Stimulated activated CD4-positive, alpha-beta T cell treated with anti-CD3 and anti-CD28 coated beads, Interleukin-2, amount 100 ng/mL, for 4 hours (primary cell): Measurements from ENCODE around the gene HLA-A.

ENCODE experiments used
- DNase-seq: peaks from one replicate; pipeline ENCODE4 v3.0.0-alpha.2; 2020; ENCODE audit warnings: low read depth

HLA-A gene

DNA sequence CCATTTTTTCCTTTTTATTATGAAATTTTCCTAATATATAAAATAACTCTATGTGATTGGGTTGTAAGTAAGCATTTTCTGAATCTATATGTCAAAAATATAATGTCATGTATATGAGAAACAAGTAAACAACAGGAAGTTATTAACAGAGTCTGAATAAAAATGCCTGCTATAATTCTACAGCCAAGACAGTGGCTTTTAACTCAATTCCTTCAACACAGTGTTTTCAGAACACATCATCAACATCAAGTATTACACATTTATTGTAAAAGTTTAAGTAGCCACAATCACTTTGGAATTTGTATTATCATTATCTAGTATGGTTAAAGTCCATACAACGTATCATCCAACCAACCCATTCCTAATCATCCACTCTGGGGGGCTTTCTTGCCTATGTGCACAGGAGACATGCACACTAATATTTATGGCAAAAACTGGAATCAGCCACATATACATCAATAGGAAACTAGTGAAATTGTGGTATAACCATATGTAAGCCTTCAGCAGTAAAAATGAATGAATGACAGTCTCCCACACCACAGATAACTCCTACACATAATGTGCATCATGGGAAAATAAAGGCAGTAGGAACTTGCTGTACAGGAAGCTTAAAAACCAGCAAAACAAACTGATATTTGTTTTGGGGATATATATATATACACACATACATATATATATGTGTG, 6.9 kb upstream of the HLA-A start:
- DNase-seq, result no peak

DNA sequence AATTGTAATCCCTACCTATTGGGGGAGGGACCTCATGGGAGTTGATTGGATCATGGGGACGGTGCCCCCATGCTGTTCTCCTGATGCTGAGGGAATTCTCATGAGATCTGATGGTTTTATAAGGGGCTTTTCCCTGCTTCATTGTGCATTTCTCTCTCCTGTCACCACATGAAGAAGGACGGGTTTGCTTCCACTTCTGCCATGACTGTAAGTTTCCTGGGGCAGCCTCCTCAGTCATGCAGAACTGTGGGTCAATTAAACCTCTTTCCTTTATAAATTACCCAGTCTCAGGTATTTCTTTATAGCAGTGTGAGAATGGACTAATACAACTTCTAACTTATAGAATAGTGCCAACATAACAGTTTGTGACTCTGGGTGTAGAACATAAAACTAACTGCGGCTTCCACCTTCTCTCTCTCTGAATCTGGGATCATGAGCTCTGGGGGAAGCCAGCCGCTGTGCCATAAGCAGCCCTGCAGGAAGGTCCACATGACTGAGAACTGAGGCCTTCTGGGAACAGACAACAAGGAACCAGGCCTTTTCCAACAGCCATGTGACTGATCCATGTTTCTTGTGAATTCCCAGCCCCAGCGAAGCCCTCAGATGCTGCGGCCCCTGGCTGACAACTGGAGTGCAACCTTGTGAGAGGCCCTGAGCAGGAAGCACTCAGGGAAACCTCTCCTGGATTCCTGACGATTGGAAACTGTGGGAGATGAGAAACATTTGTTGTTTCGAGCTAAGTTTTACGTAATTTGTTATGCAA, 3.4 kb upstream of the HLA-A start:
- no peak for DNase-seq

DNA sequence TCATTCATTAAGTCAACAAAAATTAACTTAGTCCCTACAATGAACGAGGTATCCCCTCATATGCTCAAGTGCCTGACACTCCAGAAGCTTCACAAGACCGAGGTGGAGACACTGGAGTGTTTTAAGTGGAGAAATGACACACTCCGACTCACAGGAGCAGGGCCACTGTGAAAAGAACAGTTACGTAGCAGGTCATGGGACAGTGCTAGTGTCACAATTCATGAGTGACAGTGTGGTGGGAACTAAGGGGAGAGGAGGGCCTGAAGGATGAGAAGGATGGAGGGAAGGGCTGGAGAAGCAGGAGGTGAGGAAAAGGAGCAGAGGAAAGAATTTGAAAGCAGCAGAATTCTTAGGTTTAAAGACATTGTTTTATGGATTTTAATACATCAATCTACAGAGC, 1.3 kb upstream of the HLA-A start:
- no peak for DNase-seq

DNA sequence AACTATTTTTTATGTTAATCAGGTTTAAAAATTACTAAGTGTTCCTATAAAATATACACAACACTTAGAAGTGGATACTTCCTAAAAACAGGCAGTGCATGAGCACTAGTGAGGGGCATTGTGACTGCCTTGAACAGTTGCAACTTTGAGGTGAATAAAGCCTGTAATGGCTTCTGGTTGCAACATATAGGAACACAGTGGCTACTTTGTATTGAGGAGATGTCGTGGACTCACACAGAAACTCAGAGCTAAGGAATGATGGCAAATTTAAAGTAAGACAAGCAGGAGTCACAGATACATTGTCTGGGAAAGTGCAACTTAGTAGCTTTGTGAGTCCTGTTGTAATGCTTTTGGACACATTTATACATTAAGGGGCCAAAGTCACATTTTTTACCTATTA, 861 bp upstream of the HLA-A start:
- no peak for DNase-seq

DNA sequence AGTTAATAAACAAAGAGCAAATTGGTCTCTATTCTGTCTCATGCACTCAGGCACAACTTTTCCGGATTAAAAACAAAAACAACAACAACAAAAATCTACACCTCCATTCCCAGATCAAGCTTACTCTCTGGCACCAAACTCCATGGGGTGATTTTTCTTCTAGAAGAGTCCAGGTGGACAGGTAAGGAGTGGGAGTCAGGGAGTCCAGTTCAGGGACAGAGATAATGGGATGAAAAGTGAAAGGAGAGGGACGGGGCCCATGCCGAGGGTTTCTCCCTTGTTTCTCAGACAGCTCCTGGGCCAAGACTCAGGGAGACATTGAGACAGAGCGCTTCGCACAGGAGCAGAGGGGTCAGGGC, 437 bp upstream of the HLA-A start:
- no peak for DNase-seq

DNA sequence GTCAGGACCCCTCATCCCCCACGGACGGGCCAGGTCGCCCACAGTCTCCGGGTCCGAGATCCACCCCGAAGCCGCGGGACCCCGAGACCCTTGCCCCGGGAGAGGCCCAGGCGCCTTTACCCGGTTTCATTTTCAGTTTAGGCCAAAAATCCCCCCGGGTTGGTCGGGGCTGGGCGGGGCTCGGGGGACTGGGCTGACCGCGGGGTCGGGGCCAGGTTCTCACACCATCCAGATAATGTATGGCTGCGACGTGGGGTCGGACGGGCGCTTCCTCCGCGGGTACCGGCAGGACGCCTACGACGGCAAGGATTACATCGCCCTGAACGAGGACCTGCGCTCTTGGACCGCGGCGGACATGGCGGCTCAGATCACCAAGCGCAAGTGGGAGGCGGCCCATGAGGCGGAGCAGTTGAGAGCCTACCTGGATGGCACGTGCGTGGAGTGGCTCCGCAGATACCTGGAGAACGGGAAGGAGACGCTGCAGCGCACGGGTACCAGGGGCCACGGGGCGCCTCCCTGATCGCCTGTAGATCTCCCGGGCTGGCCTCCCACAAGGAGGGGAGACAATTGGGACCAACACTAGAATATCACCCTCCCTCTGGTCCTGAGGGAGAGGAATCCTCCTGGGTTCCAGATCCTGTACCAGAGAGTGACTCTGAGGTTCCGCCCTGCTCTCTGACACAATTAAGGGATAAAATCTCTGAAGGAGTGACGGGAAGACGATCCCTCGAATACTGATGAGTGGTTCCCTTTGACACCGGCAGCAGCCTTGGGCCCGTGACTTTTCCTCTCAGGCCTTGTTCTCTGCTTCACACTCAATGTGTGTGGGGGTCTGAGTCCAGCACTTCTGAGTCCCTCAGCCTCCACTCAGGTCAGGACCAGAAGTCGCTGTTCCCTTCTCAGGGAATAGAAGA, 978 bp downstream of the HLA-A start:
- DNase-seq, result peak; percentile 33

DNA sequence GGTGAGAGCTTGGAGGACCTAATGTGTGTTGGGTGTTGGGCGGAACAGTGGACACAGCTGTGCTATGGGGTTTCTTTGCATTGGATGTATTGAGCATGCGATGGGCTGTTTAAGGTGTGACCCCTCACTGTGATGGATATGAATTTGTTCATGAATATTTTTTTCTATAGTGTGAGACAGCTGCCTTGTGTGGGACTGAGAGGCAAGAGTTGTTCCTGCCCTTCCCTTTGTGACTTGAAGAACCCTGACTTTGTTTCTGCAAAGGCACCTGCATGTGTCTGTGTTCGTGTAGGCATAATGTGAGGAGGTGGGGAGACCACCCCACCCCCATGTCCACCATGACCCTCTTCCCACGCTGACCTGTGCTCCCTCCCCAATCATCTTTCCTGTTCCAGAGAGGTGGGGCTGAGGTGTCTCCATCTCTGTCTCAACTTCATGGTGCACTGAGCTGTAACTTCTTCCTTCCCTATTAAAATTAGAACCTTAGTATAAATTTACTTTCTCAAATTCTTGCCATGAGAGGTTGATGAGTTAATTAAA, 3.0 kb downstream of the HLA-A start:
- no peak for DNase-seq

DNA sequence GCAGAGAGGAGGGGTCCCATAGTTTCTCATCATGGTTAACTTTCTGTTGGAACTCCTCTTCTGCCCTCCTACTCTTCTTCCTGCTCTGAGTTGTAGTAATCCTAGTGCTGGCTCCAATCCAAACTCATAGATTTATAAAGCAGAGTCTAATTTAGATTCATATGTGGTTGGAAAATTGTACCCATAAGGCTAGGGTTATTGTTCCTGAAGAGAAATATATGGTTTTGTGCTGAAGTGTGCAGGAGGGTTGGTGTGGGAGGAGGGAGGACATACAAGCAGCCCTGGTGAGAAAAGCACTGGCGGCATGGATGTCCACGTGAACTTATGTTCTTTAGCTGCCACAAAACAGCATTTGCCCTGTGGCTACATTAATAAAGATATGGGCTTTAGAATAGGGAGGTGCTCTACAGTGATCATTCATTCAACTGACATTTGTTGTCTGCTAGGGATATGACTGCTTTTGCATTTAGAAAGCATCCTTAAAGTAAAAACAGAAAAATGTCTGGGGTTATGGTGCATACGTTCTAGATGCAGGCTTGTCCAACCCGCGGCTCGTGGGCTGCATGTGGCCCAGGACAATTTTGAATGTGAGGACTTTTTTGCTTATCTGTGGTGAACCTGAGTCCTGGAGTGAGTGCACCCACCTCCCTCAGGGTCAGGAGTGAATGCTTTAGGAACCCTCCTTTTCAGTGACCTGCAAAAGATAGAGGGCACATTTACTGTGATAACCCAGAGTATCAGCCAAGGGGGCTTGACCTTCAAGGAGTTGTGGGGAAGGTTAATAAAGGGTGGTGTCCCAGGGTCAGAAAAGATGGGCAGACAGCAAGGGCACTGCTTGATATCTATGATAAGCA, 4.1 kb downstream of the HLA-A start:
- DNase-seq, result no peak

DNA sequence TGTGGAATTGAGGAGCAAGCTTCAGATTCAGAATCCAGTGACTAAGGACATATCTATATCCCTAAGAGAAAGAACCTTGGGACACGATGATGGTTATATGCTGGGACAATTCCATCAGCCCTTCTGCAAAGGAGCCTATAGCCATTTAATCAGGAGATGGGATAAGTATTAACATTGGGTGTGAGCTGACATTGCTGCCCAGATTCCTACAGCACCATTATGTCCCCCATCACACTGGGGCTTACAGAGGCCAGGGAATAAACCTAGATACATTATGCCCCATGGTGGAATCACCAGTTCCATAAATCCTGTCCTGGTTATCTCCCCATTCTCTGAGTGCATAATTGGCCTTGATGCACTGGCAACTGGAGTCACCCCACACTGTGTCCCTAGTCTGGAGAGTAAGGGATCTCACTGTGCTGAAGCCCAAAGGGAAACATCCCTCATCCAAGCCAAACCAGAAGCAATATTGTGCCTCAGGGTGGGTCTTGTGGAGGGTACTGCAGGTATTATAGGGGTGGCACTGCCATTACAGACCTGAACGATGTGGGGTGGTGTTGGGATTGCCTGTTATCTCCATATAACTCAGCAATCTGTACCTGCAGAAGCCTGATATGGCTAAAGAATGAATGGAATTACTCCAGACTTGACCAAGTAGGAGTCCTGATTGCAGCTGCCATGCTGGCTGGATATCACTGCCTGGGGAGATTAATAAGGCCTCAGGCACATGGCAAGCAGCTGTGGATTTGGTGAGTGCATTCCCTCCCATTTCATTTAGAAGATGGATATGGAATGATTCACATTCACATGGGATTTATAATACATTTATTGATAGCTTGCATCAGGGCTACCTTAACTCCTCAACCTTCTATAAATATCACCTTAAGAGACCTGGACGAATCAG, 5.0 kb downstream of the HLA-A start:
- no peak for DNase-seq

DNA sequence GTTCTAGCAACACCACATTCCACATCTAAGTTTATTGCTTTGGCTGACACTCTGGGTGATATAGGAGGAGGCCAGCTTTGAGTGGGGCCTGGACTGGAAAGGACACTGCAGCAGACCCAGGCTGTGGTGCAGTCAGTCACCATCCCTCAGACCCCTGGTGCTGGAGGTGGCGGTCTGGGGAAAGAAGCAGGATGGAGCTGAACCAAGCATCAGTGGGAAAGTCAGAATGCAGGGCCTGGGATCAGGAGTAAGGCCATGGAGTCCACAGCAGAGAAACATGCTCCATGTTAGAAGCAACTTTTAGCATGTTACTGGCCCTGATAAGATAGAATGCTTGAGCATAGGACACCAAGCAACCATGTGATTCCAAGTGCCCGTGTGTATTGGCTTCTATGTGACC, 5.9 kb downstream of the HLA-A start:
- no peak for DNase-seq

DNA sequence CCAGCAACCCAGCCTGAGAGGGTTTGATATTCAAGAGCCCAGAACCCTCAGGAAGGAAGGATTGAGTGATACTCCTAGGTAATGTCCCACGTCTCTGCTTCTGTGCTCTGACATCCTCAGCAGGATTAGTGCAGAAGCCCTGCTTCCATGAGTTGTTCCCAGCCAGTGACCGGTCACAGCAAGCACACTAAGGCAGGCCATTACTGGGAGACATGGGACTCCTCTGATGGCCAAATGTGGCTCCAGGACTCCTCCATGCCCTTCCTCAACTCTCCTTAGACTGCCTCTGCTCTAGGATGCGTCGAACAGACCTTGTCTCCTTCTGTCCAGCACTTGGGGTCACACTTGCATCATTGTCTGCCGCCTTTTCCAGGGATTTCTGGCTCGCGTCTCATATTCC, 7.6 kb downstream of the HLA-A start:
- no peak for DNase-seq

DNA sequence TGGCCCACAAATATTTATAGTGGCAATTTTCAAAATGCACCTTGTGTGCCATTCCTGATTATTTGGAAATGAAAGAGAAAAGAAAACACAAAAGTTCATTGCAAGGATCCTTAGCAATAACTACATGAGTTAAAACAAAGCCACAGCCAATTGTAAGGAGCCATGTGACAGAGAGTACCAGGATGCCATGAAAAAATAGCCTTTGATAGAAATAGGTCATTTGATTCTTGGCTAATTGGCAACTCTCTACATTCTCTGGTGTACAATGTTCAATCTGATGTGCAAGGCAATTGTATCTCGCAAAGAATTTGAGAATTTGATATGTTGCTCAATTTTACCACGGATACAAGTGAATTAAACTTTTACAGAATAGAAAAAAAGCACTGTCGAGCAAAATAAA, 9.6 kb downstream of the HLA-A start:
- DNase-seq, result no peak

DNA sequence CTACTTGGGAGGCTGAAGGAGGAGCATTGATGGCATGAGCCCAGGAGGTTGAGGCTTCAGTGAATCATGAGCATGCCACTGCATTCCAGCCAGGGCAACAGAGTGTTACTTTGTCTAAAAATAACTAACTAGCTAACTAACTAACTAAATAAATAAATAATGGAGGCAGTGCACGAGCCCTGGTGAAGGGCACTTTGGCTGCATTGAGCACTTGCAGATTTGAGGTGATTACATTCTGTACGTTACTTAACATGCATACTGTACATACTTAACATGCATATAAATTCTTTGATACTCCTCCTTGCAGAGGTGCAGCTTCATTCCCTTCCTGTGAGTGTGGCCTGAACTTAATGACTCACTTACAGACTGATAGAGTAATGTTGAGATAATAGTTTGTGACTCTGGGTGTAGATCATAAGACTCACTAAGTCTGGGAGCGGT, 10.7 kb downstream of the HLA-A start:
- no peak for DNase-seq

DNA sequence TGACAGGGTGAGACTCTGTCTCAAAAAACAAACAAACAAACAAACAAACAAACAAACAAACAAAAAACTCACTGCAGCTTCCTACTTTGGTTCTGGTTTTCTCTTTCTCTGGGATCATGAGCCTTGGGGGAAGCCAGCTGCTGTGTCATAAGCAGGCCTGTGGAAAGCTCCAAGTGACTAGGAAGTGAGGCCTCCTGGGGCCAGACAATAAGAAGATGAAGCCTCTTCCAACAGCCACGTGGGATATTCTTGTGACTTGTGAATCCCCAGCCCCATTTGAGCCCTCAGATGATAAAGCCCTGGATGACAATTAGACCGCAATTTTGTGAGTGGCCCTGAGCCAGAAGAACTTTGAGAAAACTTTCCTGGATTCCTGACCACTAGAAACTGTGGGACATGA, 11.4 kb downstream of the HLA-A start:
- no peak for DNase-seq

DNA sequence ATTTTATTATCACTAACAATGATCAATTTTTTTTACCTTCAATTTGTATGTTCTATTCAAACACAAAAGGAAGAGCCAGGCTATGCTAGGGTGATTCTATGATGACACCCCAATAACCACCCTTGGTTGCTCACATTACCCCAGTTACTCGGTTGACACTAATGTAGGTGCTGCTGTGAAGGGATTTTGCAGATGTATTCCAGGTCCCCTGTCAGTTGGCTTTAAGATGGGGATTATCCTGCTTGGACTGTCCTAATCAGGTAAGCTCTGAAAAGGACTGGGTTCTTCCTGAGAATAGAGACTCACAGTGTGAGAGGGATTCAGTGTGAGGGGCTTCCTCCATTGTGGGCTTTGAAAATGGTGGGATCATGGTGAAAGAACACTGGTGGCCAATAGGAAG, 11.9 kb downstream of the HLA-A start:
- DNase-seq, result no peak

DNA sequence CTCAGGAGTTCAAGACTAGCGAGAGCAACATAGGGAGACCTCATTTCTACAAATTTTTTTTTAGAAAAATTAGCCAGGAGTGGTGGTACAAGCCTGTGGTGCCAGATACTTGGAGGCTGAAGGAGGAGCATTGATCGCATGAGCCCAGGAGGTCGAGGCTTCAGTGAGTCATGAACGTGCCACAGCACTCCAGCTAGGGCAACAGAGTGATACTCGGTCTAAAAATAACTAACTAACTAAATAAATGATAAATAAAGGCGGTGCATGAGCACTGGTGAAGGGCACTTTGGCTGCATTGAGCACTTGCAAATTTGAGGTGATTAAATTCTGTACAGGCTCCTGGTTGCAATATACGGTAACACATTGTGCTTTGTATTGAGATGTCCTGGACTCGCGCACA, 13.5 kb downstream of the HLA-A start:
- no peak for DNase-seq

DNA sequence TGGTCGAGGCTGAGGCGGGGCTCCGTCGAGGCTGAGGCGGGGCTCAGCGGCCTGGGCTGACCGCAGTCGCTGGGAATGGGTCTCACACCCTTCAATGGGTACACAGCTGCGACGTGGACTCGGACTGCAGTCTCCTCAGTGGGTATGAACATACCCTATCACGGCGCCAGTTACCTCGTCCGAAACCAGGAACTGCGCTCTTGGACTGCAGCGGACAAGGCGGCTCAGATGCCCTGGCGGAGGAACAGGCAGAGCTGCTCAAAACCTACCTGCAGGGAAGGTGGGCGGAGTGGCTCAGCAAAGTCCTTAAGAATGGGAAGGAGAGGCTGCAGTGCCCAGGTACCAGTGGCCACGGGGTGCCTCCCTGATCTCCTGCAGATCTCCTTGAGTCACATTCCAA, 14.2 kb downstream of the HLA-A start:
- no peak for DNase-seq

DNA sequence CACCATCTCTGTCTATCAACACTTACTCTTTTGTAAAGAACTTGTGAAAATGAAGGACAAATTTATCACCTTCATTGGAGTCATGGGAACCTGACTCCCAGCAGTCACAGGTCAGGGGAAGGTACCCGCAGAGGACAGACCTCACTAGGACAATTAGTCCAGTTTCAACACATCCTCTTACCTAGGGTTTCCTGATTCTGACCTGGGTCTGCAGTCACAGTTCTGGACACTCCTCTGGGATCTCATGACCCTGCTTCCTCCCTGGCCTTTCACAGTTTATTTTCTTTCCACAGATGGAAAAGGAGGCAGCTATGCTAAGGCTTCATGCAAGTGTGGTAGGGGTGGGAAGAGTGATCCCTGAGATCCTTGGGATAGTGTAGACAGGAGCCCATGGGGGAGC, 15.7 kb downstream of the HLA-A start:
- no peak for DNase-seq

DNA sequence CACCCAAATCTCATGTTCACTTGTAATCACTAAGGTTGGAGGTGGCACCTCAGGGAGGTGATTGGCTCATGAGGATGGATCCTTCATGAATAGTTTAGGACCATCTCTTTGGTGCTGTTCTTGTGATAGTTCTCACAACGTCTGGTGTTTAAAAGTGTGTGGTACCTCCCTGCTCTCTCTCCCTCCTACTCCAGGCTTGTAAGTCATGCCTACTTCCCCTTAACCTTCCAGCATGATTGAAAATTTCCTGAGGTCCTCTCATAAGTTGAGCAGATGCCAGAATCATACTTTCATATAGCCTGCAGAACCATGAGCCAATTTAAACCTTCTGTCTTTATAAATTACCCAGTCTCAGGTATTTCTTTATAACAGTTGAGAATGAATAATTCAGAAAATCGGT, 16.6 kb downstream of the HLA-A start:
- no peak for DNase-seq

DNA sequence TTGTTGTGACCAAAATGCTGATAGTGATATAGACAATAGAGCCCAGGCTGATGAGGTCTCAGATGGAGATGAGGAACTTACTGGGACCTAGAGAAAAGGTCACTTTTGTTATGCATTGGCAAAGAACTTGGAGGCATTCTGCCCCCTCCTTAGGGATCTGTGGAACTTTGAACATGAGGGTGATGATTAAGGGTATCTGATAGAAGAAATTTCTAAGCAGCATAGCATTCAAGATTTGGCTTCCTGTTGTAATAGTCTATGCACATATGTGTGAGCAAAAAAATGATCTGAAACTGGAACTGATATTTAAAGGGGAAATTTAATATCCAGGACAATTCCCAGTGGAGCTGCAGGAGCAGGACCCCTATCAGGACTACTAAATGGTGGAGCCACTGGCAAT, 17.1 kb downstream of the HLA-A start:
- DNase-seq, result no peak

DNA sequence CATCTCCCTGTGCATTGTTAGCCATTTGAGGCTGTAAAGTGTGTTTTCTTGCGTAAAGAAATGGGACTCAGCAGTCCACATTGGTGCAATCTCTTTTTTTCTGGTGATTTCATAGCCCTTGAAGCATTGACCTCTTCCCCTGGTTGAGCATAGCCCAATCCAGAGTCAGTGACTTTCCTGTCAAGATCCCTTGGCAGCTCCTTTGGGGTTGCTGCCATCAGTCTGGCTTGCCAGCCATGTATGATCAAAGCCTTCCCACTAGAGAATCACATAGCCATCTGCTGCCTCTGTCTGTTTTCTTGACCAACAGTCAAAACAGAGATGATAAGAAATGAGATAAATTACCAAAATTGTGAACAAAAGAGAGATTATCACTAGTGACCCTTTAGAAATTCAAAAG, 19.6 kb downstream of the HLA-A start:
- no peak for DNase-seq
